ENCODE data around the gene SNX11.

Gene SNX11

DNA sequence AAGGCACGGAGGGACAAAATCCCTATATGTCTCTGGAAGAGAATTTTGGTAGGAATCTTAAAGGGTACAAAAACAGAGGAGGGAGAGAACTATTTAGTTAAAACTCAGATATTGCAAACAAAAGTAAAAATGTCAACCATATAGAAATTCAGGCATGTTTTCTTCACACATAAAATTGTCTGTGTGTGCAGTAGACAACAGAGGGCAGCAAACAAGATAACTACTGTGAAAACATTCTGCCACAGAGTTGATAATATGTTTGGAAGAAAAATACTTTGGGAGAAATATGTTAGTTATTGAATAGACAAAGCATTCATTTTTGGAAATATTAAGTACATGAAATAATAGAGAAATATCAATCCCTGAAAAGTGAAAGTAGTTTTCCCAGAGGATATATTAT is 56.2 kb downstream of the SNX11 start:
- DNase-seq = no peak

DNA sequence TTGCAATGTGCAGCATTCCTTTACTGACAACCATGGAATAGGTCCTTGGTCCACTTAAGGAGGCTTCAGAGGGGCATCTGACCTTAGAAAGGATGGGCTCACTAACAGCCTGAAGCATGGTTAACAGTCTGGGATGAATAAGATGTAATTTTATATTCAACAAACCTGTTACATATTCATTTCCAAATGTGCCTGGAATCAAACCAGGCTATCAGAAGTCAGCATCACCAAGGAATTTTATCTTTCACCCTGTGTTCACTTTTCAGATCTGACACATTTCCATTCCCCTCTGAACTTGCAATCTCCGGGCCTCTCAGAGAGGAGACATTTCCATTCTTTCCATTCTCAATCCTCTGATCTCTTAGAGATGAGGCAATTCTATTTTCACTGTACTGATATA is 62.4 kb downstream of the SNX11 start:
- no peak for DNase-seq
